HK-2 (cell line): ENCODE results near the gene CDH23.

ENCODE experiments used
- DNase-seq: peaks from one replicate; pipeline ENCODE4 v3.0.0-alpha.2; 2018; ENCODE audit not compliant: unreplicated experiment

CDH23 gene

GRCh38 chr10:71369602-71370001, 27.1 kb upstream of the CDH23 start:
- DNase-seq, result no peak

DNA sequence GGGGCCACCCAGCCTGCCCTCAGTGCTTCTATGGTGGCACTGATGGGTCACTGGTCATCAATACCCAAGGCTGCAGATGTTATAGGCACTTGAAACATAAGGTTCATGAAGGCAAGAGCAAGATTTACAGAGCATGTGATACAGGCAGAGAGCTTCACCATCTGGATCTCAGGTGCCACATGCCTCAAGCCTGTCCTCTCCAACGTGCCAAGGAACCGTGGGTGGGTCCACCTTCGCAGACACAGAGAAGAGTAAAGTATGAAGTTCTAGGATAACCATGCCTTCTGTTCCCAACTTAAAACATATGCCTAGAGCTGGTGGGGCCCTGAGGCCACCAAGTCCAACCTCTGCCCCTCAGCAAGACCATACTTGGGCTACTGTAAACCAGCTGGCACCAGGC, 26.7 kb upstream of the CDH23 start:
- DNase-seq, result no peak

GRCh38 chr10:71371750-71372166, 25.0 kb upstream of the CDH23 start:
- no peak for DNase-seq

GRCh38 chr10:71372882-71373495, 23.7 kb upstream of the CDH23 start:
- no peak for DNase-seq

DNA sequence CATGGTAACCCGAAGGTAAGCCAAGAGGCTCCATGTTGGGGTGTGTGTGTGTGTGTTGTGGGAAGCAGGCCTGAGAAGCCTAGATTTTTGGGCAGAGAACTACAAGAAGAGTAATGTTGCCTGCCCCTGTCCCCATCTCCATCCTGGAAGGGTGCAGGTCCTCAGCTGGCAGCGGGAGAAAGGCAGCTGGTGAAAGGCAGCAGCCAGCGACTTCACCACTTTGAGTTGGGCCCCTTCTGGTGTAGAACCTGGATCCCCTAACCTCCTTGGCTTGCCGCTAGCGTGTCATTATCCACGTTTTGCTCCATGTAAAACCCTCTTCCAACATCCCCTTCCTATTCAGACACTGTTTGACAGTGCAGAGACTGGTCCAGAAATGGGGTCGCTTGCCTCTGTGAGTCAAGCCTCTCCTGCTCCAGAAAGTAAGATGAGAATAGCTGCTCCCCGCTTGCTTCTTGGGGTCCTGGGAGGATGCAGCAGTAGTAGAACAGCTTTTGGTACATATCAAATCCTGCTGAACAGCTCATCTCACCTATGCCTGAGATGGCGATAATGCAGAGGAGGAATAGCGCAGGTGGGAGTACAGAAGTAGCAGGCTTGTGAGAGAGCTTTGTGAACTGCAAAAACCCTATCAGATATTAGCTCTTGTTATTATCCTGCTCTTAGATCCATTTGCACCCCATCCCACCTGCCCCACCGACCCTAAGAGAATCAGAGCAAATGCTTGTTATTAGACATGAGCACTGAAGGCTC, 22.1 kb upstream of the CDH23 start:
- no peak for DNase-seq

GRCh38 chr10:71375952-71376351, 20.8 kb upstream of the CDH23 start:
- no peak for DNase-seq

DNA sequence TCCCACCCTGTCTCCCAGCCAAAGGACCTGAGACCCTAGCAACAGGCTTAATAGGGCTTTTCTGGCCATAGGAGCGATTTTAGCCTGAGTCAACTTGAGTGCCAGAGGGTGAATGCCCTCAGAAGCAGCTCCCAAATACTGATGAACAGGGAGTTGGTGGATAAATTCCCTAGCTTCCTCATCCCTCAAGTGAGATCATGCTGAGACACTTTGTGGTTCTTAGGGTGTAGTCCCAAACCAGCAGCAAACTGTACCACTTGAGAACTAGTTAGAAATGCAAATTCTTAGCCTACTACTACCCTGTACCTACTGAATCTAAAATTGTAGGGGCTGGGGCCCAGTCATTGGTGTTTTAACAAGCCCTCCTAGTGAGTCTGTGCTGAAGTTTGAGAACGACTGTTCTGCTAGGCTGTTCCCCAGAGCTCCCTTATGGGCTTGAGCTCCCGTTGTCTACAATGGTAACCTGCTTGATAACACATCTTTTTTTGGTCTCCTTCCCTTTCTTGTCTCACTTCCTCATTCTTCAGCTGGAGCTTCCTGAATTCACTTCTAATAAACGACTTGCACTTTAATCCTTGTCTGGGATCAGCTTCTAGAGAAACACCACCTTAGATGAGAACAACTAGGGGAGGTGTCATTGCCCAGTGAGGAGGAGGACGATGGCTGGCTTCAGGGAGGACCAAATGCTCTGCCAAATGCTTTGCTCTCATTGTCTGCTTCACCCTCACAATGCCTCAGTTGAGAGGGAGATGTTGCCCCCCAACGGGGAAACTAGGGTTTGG, 18.2 kb upstream of the CDH23 start:
- no peak for DNase-seq

GRCh38 chr10:71379118-71379766, 17.5 kb upstream of the CDH23 start:
- DNase-seq, result no peak

GRCh38 chr10:71380841-71381240, 15.9 kb upstream of the CDH23 start:
- DNase-seq, result no peak

GRCh38 chr10:71381611-71382010, 15.1 kb upstream of the CDH23 start:
- DNase-seq, result no peak

GRCh38 chr10:71382028-71382427, 14.7 kb upstream of the CDH23 start:
- no peak for DNase-seq

- DNase-seq, result no peak
These were observed 14.0 kb upstream of the CDH23 start for GRCh38 chr10:71382757-71383156.

GRCh38 chr10:71383972-71384687, 12.6 kb upstream of the CDH23 start:
- peak; percentile 76 for DNase-seq

DNA sequence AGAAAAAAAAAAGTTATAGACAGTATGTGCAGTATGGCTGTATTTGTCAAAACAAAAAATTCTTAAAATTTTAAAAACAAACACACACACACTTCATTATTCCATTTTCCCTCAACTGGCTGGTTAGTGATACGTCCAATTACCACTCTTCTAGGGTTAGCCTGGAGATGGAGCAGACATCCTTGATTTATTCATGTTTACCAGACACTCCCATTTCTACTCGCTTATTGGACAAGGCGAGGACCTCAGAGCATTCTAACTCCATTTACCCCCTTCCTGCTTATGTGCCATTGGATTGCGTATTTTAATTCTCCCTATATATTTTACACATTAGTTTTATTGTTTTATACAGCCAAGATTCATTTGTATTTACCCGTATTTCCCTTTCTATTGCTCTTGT, 8.5 kb upstream of the CDH23 start:
- no peak for DNase-seq

- no peak for DNase-seq
These were observed 8.0 kb upstream of the CDH23 start for GRCh38 chr10:71388583-71389310.

DNA sequence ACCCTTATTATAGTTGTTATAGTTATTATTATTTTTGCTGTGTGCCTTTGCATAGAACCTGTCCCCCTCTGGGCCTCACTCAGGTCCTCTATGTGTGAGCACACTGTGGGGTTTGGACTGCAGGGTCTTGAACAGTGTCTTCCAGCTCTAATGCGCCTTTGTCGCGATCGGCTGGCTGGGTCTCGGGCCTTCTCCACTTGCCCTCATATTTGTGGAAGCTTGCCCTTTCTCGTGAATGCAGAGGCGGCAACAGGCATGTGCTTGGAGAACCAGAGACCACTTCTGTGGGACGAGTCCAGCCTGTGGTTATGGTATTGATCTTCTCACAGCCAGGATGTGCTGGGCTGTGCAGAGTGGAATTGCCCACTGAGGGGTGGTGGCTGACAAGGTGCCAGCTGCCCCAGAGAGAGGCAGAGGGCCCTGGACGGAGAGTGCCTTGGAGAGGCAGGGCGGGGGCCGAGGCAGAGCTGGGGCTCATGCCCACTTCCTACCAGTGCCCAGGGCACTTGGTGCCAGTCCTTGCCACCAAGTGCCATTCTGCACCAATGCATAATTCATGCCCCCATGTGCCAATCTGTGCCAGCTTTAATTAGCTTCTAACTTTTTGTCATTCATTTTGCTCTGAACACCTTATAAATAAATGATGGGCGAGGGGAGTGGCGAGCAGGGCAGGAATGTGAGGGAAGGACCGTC, 6.8 kb upstream of the CDH23 start:
- DNase-seq, result no peak

- no peak for DNase-seq
These were observed 6.3 kb upstream of the CDH23 start for GRCh38 chr10:71390461-71390835.

DNA sequence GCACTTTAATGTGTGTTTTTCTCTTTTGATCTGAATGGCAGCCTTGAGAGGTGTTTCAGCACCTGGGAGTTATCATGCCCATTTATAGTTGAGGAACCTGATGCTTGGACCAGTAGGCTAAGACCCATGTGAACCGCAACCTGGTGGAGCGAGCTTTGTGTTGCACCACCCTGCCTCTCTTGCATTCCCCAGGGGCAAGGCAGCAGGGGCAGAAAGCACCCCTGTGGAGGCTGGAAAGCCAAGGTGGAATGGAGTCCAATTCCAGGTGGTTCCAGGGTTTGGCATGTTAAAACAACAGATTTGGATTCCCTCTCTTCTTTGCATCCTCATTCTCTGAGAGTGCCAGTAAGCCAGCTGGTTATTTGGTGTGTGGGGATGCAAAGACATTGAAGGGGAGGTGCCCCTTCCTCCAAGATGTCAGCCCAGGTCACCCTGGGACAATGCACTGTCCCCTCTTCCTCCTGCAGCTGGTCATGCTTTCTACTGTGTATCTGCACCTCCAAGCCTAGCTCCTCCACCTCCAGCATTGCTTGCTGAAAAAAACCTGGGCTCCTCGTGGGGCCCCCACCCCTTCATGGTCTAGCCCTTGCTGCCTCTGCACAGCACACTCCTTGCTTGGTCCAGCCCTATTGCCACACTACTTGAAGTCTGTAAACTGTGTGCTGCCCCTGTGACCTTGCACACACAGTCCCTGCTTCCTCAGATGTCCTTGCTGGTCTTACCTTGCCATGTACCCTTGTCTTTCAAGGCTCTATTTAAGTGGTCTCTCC, 5.6 kb upstream of the CDH23 start:
- DNase-seq, result no peak

GRCh38 chr10:71391701-71392100, 5.0 kb upstream of the CDH23 start:
- DNase-seq, result no peak

DNA sequence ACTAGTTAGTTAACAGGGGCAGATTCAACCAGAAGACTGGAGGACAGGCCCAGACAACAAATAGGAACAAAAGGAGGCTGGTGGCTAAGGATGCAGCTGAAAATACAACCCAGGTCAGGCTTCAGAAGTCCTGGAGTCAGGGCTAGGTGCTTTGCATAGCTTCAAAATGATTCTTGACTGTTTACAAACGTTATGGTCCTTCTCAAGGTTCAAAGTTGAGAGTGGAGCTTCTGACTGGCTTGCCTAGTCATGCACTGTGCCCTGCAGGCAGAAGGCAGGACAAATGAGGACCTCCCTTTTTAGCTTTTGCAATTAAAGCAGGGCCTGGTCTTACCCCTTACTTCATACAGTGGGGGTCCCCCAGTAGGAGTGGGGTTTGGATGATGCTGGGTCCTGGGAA, 4.4 kb upstream of the CDH23 start:
- DNase-seq, result no peak
